GM23338 (cell line): Measurements from ENCODE around the gene THAP8. TPM values are rescaled to one million over a fixed set of nuclear protein-coding genes. Genes with fewer than 3 reads are reported as not detected.

Experiments used
- ATAC-seq: fragments of 200-7000 bp; cut with Tn5 transposase; 3 replicates; pipeline ENCODE4 v1.9.1; 2020
- DNase-seq: peaks from one replicate; pipeline ENCODE4 v3.0.0-alpha.2; 2015; ENCODE audit warnings: low spot score
- H2AFZ ChIP-seq: fragments of 200-600 bp; sonication (generic); 2 replicates; pipeline ENCODE4 v1.8.0; 2016; ENCODE audit warnings: antibody characterized with exemption, mild to moderate bottlenecking, moderate library complexity
- H3F3A ChIP-seq: fragments of 200-600 bp; sonication (generic); replicated peaks from 2 replicates; pipeline ENCODE4 v1.8.0; 2017; ENCODE audit warnings: antibody characterized with exemption, mixed run types, low read depth
- H3K27ac ChIP-seq: fragments of 200-600 bp; sonication (generic); 2 replicates; pipeline ENCODE4 v1.6.1; 2016; ENCODE audit warnings: low read depth
- H3K27me3 ChIP-seq: fragments of 200-600 bp; sonication (generic); 2 replicates; pipeline ENCODE4 v1.8.0; 2016; ENCODE audit warnings: mild to moderate bottlenecking, mixed run types, moderate library complexity; ENCODE audit not compliant: insufficient read depth
- H3K36me3 ChIP-seq: fragments of 200-600 bp; sonication (generic); 2 replicates; pipeline ENCODE4 v1.8.0; 2016; ENCODE audit warnings: mild to moderate bottlenecking; ENCODE audit not compliant: insufficient read depth
- H3K4me1 ChIP-seq: fragments of 200-600 bp; sonication (generic); 2 replicates; pipeline ENCODE4 v1.8.0; 2016; ENCODE audit warnings: mild to moderate bottlenecking, moderate library complexity; ENCODE audit not compliant: insufficient read depth
- H3K4me2 ChIP-seq: fragments of 200-600 bp; sonication (generic); 2 replicates; pipeline ENCODE4 v1.7.1; 2017; ENCODE audit warnings: mixed run types
- H3K4me3 ChIP-seq: fragments of 200-600 bp; sonication (generic); 2 replicates; pipeline ENCODE4 v1.6.1; 2016; ENCODE audit warnings: mixed run types
- H3K79me2 ChIP-seq: fragments of 200-600 bp; sonication (generic); replicated peaks from 2 replicates; pipeline ENCODE4 v1.8.0; 2017; ENCODE audit warnings: mild to moderate bottlenecking; ENCODE audit not compliant: insufficient read depth
- H3K9me2 ChIP-seq: fragments of 200-600 bp; sonication (generic); 2 replicates; pipeline ENCODE4 v1.8.0; 2017; ENCODE audit not compliant: insufficient read depth
- H4K20me1 ChIP-seq: fragments of 200-600 bp; sonication (generic); replicated peaks from 2 replicates; pipeline ENCODE4 v1.8.0; 2017; ENCODE audit warnings: mild to moderate bottlenecking; ENCODE audit not compliant: insufficient read depth
- H3K27ac Mint-ChIP-seq: 2 replicates; pipeline ENCODE4 v1.8.0; 2020; ENCODE audit warnings: inconsistent platforms, mild to moderate bottlenecking, moderate library complexity, mixed read lengths
- H3K27me3 Mint-ChIP-seq: 3 replicates; pipeline ENCODE4 v1.8.0; 2022; ENCODE audit warnings: low read depth, mild to moderate bottlenecking, moderate library complexity, mixed read lengths, inconsistent platforms; ENCODE audit not compliant: insufficient read depth, poor library complexity
- H3K36me3 Mint-ChIP-seq: 3 replicates; pipeline ENCODE4 v1.8.0; 2021; ENCODE audit warnings: low read depth, mild to moderate bottlenecking, inconsistent platforms, moderate library complexity, mixed read lengths
- H3K4me1 Mint-ChIP-seq: 3 replicates; pipeline ENCODE4 v1.8.0; 2020; ENCODE audit warnings: mild to moderate bottlenecking, inconsistent platforms, mixed read lengths
- H3K4me3 Mint-ChIP-seq: 3 replicates; pipeline ENCODE4 v1.8.0; 2021; ENCODE audit warnings: moderate library complexity, mild to moderate bottlenecking, inconsistent platforms, mixed read lengths
- H3K9me3 Mint-ChIP-seq: 3 replicates; pipeline ENCODE4 v1.8.0; 2020; ENCODE audit warnings: moderate library complexity, mild to moderate bottlenecking, inconsistent platforms, mixed read lengths
- ETS1 ChIP-seq: IDR thresholded peaks from 2 replicates; pipeline ENCODE4 v1.6.1; 2016; ENCODE audit warnings: antibody characterized with exemption
- EZH2phosphoT487 ChIP-seq: fragments of 200-600 bp; sonication (generic); IDR thresholded peaks from one replicate; pipeline ENCODE4 v1.8.1; 2018; ENCODE audit warnings: antibody characterized with exemption; ENCODE audit not compliant: unreplicated experiment
- JUNB ChIP-seq: IDR thresholded peaks from one replicate; pipeline ENCODE4 v1.6.1; 2016; ENCODE audit warnings: antibody characterized with exemption; ENCODE audit not compliant: unreplicated experiment
- POLR2AphosphoS5 ChIP-seq: IDR thresholded peaks from 2 replicates; pipeline ENCODE4 v1.6.1; 2016; ENCODE audit warnings: antibody characterized with exemption, low read depth
- STAT1 ChIP-seq: IDR thresholded peaks from one replicate; pipeline ENCODE4 v1.6.1; 2016; ENCODE audit warnings: antibody characterized with exemption; ENCODE audit not compliant: unreplicated experiment
- ZNF114 ChIP-seq: fragments of 250-450 bp; sonication (Bioruptor Pico); IDR thresholded peaks from 2 replicates; pipeline ENCODE4 v1.5.0; 2020; ENCODE audit warnings: mild to moderate bottlenecking, moderate library complexity
- ZNF462 ChIP-seq: fragments of 250-450 bp; sonication (Bioruptor Pico); IDR thresholded peaks from 2 replicates; pipeline ENCODE4 v1.5.0; 2020; ENCODE audit warnings: mild to moderate bottlenecking, moderate library complexity
- polyA plus RNA-seq: library from polyadenylated mRNA; unstranded; fragments of >200 nt; fragmentation: Nextera tagmentation; extraction: Ambion mirVana; gene quantifications from 2 replicates; pipeline ENCODE4 v1.2.1, GENCODE V29; 2016
- total RNA-seq: library from RNA; depleted of rRNA; stranded (reverse); fragments of >200 nt; shearing (Covaris generic); gene quantifications from 2 replicates; pipeline ENCODE4 v1.2.3, GENCODE V29; 2014

THAP8 gene
- total and polyA plus RNA-seq, 2 experiments from 2014 or later, result 12.7 to 13.7 TPM

- DNase-seq, result no peak
- H4K20me1 ChIP-seq, result peaks cover 6% of the 10 kb centered on the region
Observed at GRCh38 chr19:36026091-36026876, 27.8 kb downstream of the THAP8 start.

More at GRCh38 chr19:36026091-36026876, 27.8 kb downstream of the THAP8 start:
- Mint-ChIP-seq H3K27me3 (peaks cover 2% of the 10 kb centered on the region), H3K4me3 (no peak overlapping the region), H3K4me1 (no peaks in the 10 kb centered on the region), H3K9me3 (no peaks in the 10 kb centered on the region), H3K27ac (no peak overlapping the region), H3K36me3 (peaks cover 13% of the 10 kb centered on the region)
- Histone ChIP-seq H3K4me1 (no peaks in the 10 kb centered on the region), H3K36me3 (no peaks in the 10 kb centered on the region; the same call in 1 of the 2 replicates), H3K9me2 (no peaks in the 10 kb centered on the region), H3K4me2 (no peak overlapping the region), H3K27ac (no peak overlapping the region), H2AFZ (no peak overlapping the region), H3F3A (0 out of 2 replicates have a peak, but pooled peaks cover 2% of the 10 kb centered on the region), H3K4me3 (no peak overlapping the region), H3K79me2 (no peaks in the 10 kb centered on the region), H3K27me3 (no peaks in the 10 kb centered on the region)
- no peak for ATAC-seq
- TF ChIP-seq JUNB (no peak), ZNF462 (CRISPR knock-in tag) (no peak), STAT1 (no peak), ZNF114 (CRISPR knock-in tag) (no peak), EZH2phosphoT487 (no peak), POLR2AphosphoS5 (no peak), ETS1 (no peak)
